ENCODE data around the gene ARHGAP11A. TPM values are rescaled to one million over a fixed set of nuclear protein-coding genes. Genes with fewer than 3 reads are reported as not detected.

Gene ARHGAP11A
- total and polyA plus RNA-seq, 2 of the 8 experiments (the other 6 are each of a cell fraction or from before 2014, with no cell fraction given) = 8.1 to 112 TPM

- TF ChIP-seq HDAC6 (IDR thresholded peaks at IDR 0.05; ENCODE audit: low read depth, low read length) (no peak), SIN3A (conservative IDR thresholded peaks at IDR 0.05 in 1 of 2, IDR thresholded peaks at IDR 0.05 in 1 of 2; ENCODE audit: low read depth in 1 of 2, low read length in 2 of 2) (no peak), SIX5 (IDR thresholded peaks at IDR 0.05; ENCODE audit: low read depth, low read length) (no peak), TAF1 (IDR thresholded peaks at IDR 0.05; ENCODE audit: low read depth, low read length) (no peak), BRCA1 (IDR thresholded peaks at IDR 0.05; ENCODE audit: low read depth, low read length) (no peak), FOSL1 (IDR thresholded peaks at IDR 0.05; ENCODE audit: insufficient read depth, low read depth, low read length) (no peak)
Measured at GRCh38 chr15:32656091-32656490, 40.8 kb downstream of the ARHGAP11A start (continued).
